Measurements from ENCODE around the gene PPP1R7. TPM values are rescaled to one million over a fixed set of nuclear protein-coding genes. Genes with fewer than 3 reads are reported as not detected.

PPP1R7 gene
- total RNA-seq, 3 donors from 2014 or later (not counting 1 experiment from before 2014, with no cell fraction given) = 57.8 to 66.3 (median 60.4) TPM

- H3K36me3 Mint-ChIP-seq = no peaks in the 10 kb centered on the region
- TF ChIP-seq, protein P1, sequence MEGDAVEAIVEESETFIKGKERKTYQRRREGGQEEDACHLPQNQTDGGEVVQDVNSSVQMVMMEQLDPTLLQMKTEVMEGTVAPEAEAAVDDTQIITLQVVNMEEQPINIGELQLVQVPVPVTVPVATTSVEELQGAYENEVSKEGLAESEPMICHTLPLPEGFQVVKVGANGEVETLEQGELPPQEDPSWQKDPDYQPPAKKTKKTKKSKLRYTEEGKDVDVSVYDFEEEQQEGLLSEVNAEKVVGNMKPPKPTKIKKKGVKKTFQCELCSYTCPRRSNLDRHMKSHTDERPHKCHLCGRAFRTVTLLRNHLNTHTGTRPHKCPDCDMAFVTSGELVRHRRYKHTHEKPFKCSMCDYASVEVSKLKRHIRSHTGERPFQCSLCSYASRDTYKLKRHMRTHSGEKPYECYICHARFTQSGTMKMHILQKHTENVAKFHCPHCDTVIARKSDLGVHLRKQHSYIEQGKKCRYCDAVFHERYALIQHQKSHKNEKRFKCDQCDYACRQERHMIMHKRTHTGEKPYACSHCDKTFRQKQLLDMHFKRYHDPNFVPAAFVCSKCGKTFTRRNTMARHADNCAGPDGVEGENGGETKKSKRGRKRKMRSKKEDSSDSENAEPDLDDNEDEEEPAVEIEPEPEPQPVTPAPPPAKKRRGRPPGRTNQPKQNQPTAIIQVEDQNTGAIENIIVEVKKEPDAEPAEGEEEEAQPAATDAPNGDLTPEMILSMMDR (IDR thresholded peaks at IDR 0.05) = no peak
- 6% methylated on average over 2 of the region's 2 CpGs for WGBS (ENCODE audit: insufficient coverage)
Measured at GRCh38 chr2:241211276-241211675, 61.0 kb downstream of the PPP1R7 start.

GRCh38 chr2:241213041-241213440 is 62.8 kb downstream of the PPP1R7 start:
- Mint-ChIP-seq H3K9me3 (no peaks in the 10 kb centered on the region), H3K27me3 (ENCODE audit: low read depth in 2 of 2) (no peaks in the 10 kb centered on the region), H3K4me1 (peaks cover 0 to 4% of the 10 kb centered on the region in 2 donors), H3K4me3 (no peak overlapping the region), H3K36me3 (no peaks in the 10 kb centered on the region), H3K27ac (no peak overlapping the region)
- 89% methylated on average over 13 of the region's 13 CpGs for WGBS (ENCODE audit: insufficient coverage)
- no peak for ATAC-seq
- peaks cover 5% of the 10 kb centered on the region for H3K4me1 ChIP-seq (ENCODE audit: control insufficient read depth, insufficient read depth, low read length)
- no peaks in the 10 kb centered on the region for H3K9me3 ChIP-seq (ENCODE audit: control insufficient read depth, insufficient read depth, low read length)
- H3K27me3 ChIP-seq (ENCODE audit: control insufficient read depth, insufficient read depth, low read length) = no peaks in the 10 kb centered on the region
- DNase-seq = no peak
- intact Hi-C loops (cut with micrococcal nuclease) = no loop called here
- TF ChIP-seq, protein P1 (IDR thresholded peaks at IDR 0.05) = no peak
- no peak overlapping the region for H3K4me3 ChIP-seq (ENCODE audit: low read length)
- H3K36me3 ChIP-seq (ENCODE audit: control insufficient read depth, insufficient read depth, low read length) = no peaks in the 10 kb centered on the region
- no peak overlapping the region for H3K27ac ChIP-seq (ENCODE audit: low read length)

More at GRCh38 chr2:241211276-241211675, 61.0 kb downstream of the PPP1R7 start:
- Mint-ChIP-seq H3K4me3 (no peak overlapping the region), H3K4me1 (peaks cover 0 to under 1% of the 10 kb centered on the region in 2 donors), H3K27ac (peak overlapping the region in 1 of 2 donors; percentile 41), H3K9me3 (no peaks in the 10 kb centered on the region), H3K27me3 (ENCODE audit: low read depth in 2 of 2) (no peaks in the 10 kb centered on the region)
- Histone ChIP-seq H3K9me3 (ENCODE audit: control insufficient read depth, insufficient read depth, low read length) (no peaks in the 10 kb centered on the region), H3K27ac (ENCODE audit: low read length) (no peak overlapping the region), H3K36me3 (ENCODE audit: control insufficient read depth, insufficient read depth, low read length) (no peaks in the 10 kb centered on the region), H3K4me3 (ENCODE audit: low read length) (no peak overlapping the region), H3K27me3 (ENCODE audit: control insufficient read depth, insufficient read depth, low read length) (no peaks in the 10 kb centered on the region), H3K4me1 (ENCODE audit: control insufficient read depth, insufficient read depth, low read length) (no peaks in the 10 kb centered on the region)
- intact Hi-C loops (cut with micrococcal nuclease) = no loop called here
- ATAC-seq (peak in 1 of 3 donors; percentile 32), DNase-seq (no peak)

DNA sequence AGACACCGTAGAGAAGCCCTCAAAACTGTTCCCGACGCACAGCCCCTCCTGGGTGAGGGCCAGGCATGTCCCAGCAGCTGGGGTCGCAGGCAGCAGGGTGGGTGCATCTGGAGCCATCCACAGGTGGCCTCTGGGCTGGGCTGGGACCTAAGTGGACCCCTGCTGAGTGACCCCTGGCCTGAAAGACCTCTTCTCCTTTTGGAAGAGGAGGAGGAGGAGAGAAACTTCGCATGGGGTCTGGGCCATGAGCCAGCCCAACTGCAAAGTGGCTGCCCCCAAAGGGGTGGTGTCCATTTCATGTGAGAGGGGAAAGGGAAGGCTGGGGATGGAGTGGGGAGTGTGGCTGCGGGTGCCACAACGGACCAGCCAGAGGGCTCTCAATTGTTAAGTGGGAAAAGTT is 63.3 kb downstream of the PPP1R7 start:
- peaks cover 2 to 8% of the 10 kb centered on the region in 2 donors for H3K4me1 Mint-ChIP-seq
- intact Hi-C loops (cut with micrococcal nuclease) = no loop called here

More for the DNA sequence above, 63.3 kb downstream of the PPP1R7 start:
- Histone ChIP-seq H3K9me3 (ENCODE audit: control insufficient read depth, insufficient read depth, low read length) (no peaks in the 10 kb centered on the region), H3K4me1 (ENCODE audit: control insufficient read depth, insufficient read depth, low read length) (peaks cover 7% of the 10 kb centered on the region), H3K27ac (ENCODE audit: low read length) (no peak overlapping the region), H3K27me3 (ENCODE audit: control insufficient read depth, insufficient read depth, low read length) (no peaks in the 10 kb centered on the region), H3K4me3 (ENCODE audit: low read length) (no peak overlapping the region), H3K36me3 (ENCODE audit: control insufficient read depth, insufficient read depth, low read length) (no peaks in the 10 kb centered on the region)
- 83% methylated on average over 7 of the region's 7 CpGs for WGBS (ENCODE audit: insufficient coverage)
- Mint-ChIP-seq H3K9me3 (no peaks in the 10 kb centered on the region), H3K27me3 (ENCODE audit: low read depth in 2 of 2) (no peaks in the 10 kb centered on the region), H3K27ac (no peak overlapping the region), H3K36me3 (no peaks in the 10 kb centered on the region), H3K4me3 (no peak overlapping the region)
- ATAC-seq (no peak), DNase-seq (no peak)
- TF ChIP-seq, protein P1 (IDR thresholded peaks at IDR 0.05) = no peak
